ENCODE measurements around the gene PTPRT. TPM values are rescaled to one million over a fixed set of nuclear protein-coding genes. Genes with fewer than 3 reads are reported as not detected.

Gene PTPRT
- total and polyA plus RNA-seq, 4 donors = 0.14 to 2.8 (median 0.40) TPM

- Histone ChIP-seq H3K27ac (ENCODE audit: low read depth in 1 of 2, low read length in 2 of 2) (no peak overlapping the region), H3K36me3 (ENCODE audit: control insufficient read depth in 4 of 4, insufficient read depth in 3 of 4, low read depth in 1 of 4, low read length in 3 of 4) (no peaks in the 10 kb centered on the region), H3K9me3 (ENCODE audit: control insufficient read depth in 4 of 4, low read length in 3 of 4) (no peaks in the 10 kb centered on the region), H3K4me1 (ENCODE audit: control insufficient read depth in 4 of 4, insufficient read depth in 4 of 4, low read length in 3 of 4) (no peaks in the 10 kb centered on the region), H3K4me3 (ENCODE audit: low read depth in 1 of 3, low read length in 3 of 3) (no peak overlapping the region), H3K9ac (ENCODE audit: low read depth in 1 of 2, low read length in 2 of 2) (no peak overlapping the region), H3K27me3 (ENCODE audit: control insufficient read depth in 4 of 4, insufficient read depth in 4 of 4, low read length in 3 of 4) (no peaks in the 10 kb centered on the region)
- WGBS = 76% methylated on average over 4 of the region's 4 CpGs
- no peak for TF ChIP-seq GABPA (IDR thresholded peaks at IDR 0.05 in 1 of 2, conservative IDR thresholded peaks at IDR 0.05 in 1 of 2)
- TF ChIP-seq RAD21 (IDR thresholded peaks at IDR 0.05) = no peak
- TF ChIP-seq SP1 (IDR thresholded peaks at IDR 0.05) = no peak
- no peak for TF ChIP-seq EGR1 (IDR thresholded peaks at IDR 0.05; ENCODE audit: low read depth in 2 of 2)
- TF ChIP-seq NR2F2 (IDR thresholded peaks at IDR 0.05) = no peak
- TF ChIP-seq REST (IDR thresholded peaks at IDR 0.05) = no peak
- TF ChIP-seq JUND (IDR thresholded peaks at IDR 0.05) = no peak
- TF ChIP-seq ZBTB33 (IDR thresholded peaks at IDR 0.05) = no peak
- DNase-seq (ENCODE audit: low spot score) = no peak
Observed at GRCh38 chr20:43170771-43171170, 18.9 kb downstream of the PTPRT start.

GRCh38 chr20:43167615-43168014 lies 22.1 kb downstream of the PTPRT start:
- TF ChIP-seq REST (IDR thresholded peaks at IDR 0.05) (no peak), RXRA (IDR thresholded peaks at IDR 0.05) (no peak), ZBTB33 (IDR thresholded peaks at IDR 0.05) (no peak), CTCF (IDR thresholded peaks at IDR 0.05; ENCODE audit: low read depth, low read length, missing input control) (no peak), TAF1 (conservative IDR thresholded peaks at IDR 0.05) (no peak), ATF3 (IDR thresholded peaks at IDR 0.05) (no peak), HNF4G (IDR thresholded peaks at IDR 0.05) (no peak), GABPA (IDR thresholded peaks at IDR 0.05 in 1 of 2, conservative IDR thresholded peaks at IDR 0.05 in 1 of 2) (no peak), JUND (IDR thresholded peaks at IDR 0.05) (no peak), RAD21 (IDR thresholded peaks at IDR 0.05) (no peak), NR2F2 (IDR thresholded peaks at IDR 0.05) (no peak), FOXA1 (IDR thresholded peaks at IDR 0.05) (no peak), YY1 (IDR thresholded peaks at IDR 0.05) (no peak), FOXA2 (IDR thresholded peaks at IDR 0.05) (no peak), SP1 (IDR thresholded peaks at IDR 0.05) (no peak), HNF4A (conservative IDR thresholded peaks at IDR 0.05) (no peak), EGR1 (IDR thresholded peaks at IDR 0.05; ENCODE audit: low read depth in 2 of 2) (no peak)
- H3K9ac ChIP-seq (ENCODE audit: low read depth in 1 of 2, low read length in 2 of 2) = no peak overlapping the region
- DNase-seq (ENCODE audit: low spot score) = no peak
- no peak overlapping the region for H3K4me3 ChIP-seq (ENCODE audit: low read depth in 1 of 3, low read length in 3 of 3)
- H3K4me1 ChIP-seq (ENCODE audit: control insufficient read depth in 4 of 4, insufficient read depth in 4 of 4, low read length in 3 of 4) = no peaks in the 10 kb centered on the region
- H3K27ac ChIP-seq (ENCODE audit: low read depth in 1 of 2, low read length in 2 of 2) = no peak overlapping the region
- H3K27me3 ChIP-seq (ENCODE audit: control insufficient read depth in 4 of 4, insufficient read depth in 4 of 4, low read length in 3 of 4) = no peaks in the 10 kb centered on the region
- H3K9me3 ChIP-seq (ENCODE audit: control insufficient read depth in 4 of 4, low read length in 3 of 4) = no peaks in the 10 kb centered on the region
- H3K36me3 ChIP-seq (ENCODE audit: control insufficient read depth in 4 of 4, insufficient read depth in 3 of 4, low read depth in 1 of 4, low read length in 3 of 4) = no peaks in the 10 kb centered on the region

All from liver (tissue), 9 donors.